Measurements from ENCODE around the gene SNX8. TPM values are rescaled to one million over a fixed set of nuclear protein-coding genes. Genes with fewer than 3 reads are reported as not detected.

Gene SNX8
- total RNA-seq, 1 experiment from 2014 or later: 40.6 TPM

DNA sequence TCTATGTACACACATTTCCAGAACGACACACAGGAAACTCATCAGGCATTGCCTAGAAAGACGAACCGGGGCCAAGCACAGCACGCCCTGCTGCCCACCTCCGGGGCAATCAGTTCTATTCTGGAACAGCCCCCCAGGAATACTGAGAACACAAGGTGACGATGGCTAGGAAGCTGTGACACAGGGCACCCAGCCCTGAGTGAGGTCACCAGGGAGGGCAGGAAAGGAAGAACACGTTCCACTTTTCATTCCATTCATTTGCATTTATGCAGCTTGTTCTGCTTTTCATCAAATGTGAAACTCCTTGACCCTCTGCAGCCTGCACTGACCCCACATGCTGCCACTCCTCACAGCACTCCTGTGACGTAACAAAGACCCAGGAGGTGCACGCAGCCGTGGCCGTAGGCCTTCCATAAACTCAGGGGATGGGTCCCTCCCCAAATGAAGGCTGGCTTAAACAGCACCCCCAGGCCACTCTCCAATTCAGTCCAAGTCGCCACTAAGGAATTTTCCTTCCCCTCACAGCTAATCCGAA, 110.4 kb downstream of the SNX8 start:
- H4K91ac ChIP-seq (ENCODE audit: insufficient read length, low read depth, low read length): no peak overlapping the region
- H3K4me2 ChIP-seq (ENCODE audit: insufficient read depth, insufficient read length, low read length): no peak overlapping the region
- no peaks in the 10 kb centered on the region for H3K79me2 ChIP-seq (ENCODE audit: insufficient read depth, low read length)
- no peaks in the 10 kb centered on the region for H4K20me1 ChIP-seq (ENCODE audit: control insufficient read depth, insufficient read depth, insufficient read length)
- no peaks in the 10 kb centered on the region for H3K23me2 ChIP-seq (ENCODE audit: insufficient read length, low read depth, low read length, poor library complexity, severe bottlenecking)
- H4K5ac ChIP-seq (ENCODE audit: insufficient read length, low read depth, low read length): no peak overlapping the region
- H3K9ac ChIP-seq (ENCODE audit: extremely low read depth, insufficient read length, low read length): no peak overlapping the region
- no peak overlapping the region for H3K4me3 Mint-ChIP-seq
- H2BK12ac ChIP-seq (ENCODE audit: insufficient read length, low read depth, low read length): no peak overlapping the region
- H3K56ac ChIP-seq (ENCODE audit: insufficient read length, low read depth, low read length): no peak overlapping the region
- no peak overlapping the region for H2BK15ac ChIP-seq (ENCODE audit: low read depth, low read length)
- no peaks in the 10 kb centered on the region for H3K4me1 Mint-ChIP-seq
- no peak overlapping the region for H3K18ac ChIP-seq (ENCODE audit: insufficient read length, low read depth, low read length)
- no peak for DNase-seq
- no peak overlapping the region for H2BK120ac ChIP-seq (ENCODE audit: low read depth, low read length, poor library complexity, severe bottlenecking)
- TF ChIP-seq, protein P1, sequence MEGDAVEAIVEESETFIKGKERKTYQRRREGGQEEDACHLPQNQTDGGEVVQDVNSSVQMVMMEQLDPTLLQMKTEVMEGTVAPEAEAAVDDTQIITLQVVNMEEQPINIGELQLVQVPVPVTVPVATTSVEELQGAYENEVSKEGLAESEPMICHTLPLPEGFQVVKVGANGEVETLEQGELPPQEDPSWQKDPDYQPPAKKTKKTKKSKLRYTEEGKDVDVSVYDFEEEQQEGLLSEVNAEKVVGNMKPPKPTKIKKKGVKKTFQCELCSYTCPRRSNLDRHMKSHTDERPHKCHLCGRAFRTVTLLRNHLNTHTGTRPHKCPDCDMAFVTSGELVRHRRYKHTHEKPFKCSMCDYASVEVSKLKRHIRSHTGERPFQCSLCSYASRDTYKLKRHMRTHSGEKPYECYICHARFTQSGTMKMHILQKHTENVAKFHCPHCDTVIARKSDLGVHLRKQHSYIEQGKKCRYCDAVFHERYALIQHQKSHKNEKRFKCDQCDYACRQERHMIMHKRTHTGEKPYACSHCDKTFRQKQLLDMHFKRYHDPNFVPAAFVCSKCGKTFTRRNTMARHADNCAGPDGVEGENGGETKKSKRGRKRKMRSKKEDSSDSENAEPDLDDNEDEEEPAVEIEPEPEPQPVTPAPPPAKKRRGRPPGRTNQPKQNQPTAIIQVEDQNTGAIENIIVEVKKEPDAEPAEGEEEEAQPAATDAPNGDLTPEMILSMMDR (conservative IDR thresholded peaks at IDR 0.05): no peak
- no peaks in the 10 kb centered on the region for H3K27me3 ChIP-seq (ENCODE audit: insufficient read depth, low read length)
- peak overlapping the region; percentile 55 to 90 (median 73); a peak in 4 of 7 replicates for H3K27ac Mint-ChIP-seq
- no peak overlapping the region for H2BK5ac ChIP-seq (ENCODE audit: insufficient read length, low read length)
- H4K8ac ChIP-seq (replicated peaks; ENCODE audit: insufficient read length, low read depth, low read length): no peak overlapping the region
- H3K23ac ChIP-seq (ENCODE audit: insufficient read length, low read depth, low read length): no peak overlapping the region
- H3K79me1 ChIP-seq (ENCODE audit: insufficient read depth, low read depth, low read length, poor library complexity, severe bottlenecking): no peaks in the 10 kb centered on the region
- no peaks in the 10 kb centered on the region; a peak in 1 of 5 replicates for H3K9me3 Mint-ChIP-seq
- H3K36me3 Mint-ChIP-seq (ENCODE audit: insufficient read depth in 1 of 3, low read depth in 3 of 3): peaks cover 27 to 48% (median 45%) of the 10 kb centered on the region in 3 experiments; a peak in 6 of 7 replicates
- no peak overlapping the region for H3K27ac ChIP-seq (ENCODE audit: insufficient read length, low read depth, low read length)
- H3K27me3 Mint-ChIP-seq (ENCODE audit: low read depth): no peaks in the 10 kb centered on the region
- no peaks in the 10 kb centered on the region for H3K4me1 ChIP-seq (ENCODE audit: insufficient read depth, low read length)
- H2AFZ ChIP-seq (ENCODE audit: low read length): no peak overlapping the region
- no peak overlapping the region for H3K4ac ChIP-seq (ENCODE audit: low read depth, low read length)
- H3T11ph ChIP-seq (ENCODE audit: low read length): no peak overlapping the region
- no peak overlapping the region for H2AK5ac ChIP-seq (ENCODE audit: insufficient read length, low read length)
- no peaks in the 10 kb centered on the region for H3K9me3 ChIP-seq (ENCODE audit: control insufficient read depth, low read depth, low read length)
- no peak overlapping the region for H2BK20ac ChIP-seq (ENCODE audit: low read depth, low read length, poor library complexity, severe bottlenecking)
- H3K14ac ChIP-seq (ENCODE audit: insufficient read depth, low read length): no peak overlapping the region
- WGBS (ENCODE audit: extremely low coverage, insufficient read length, low lambda C conversion rate): no CpG with 5 or more reads among the region's 13 CpGs

Measured in H9 (cell line).